GM12878 (cell line): ENCODE data around the gene LRCH2.

Source experiments
- CREM ChIP-seq: IDR thresholded peaks from 2 replicates; pipeline ENCODE4 v1.6.1; 2014; ENCODE audit warnings: antibody characterized with exemption, low read depth
- CTCF ChIP-seq, 3 experiments: IDR thresholded peaks in 2 of 3; conservative IDR thresholded peaks in 1 of 3; 2 replicates each; pipeline ENCODE4 v1.5.1; 2011; ENCODE audit warnings: low read depth in 3 of 3, low read length in 3 of 3, mild to moderate bottlenecking in 3 of 3, control low read depth in 2 of 3, moderate library complexity in 2 of 3, inconsistent platforms in 1 of 3, mixed read lengths in 1 of 3; ENCODE audit not compliant: control insufficient read depth in 2 of 3, insufficient read depth in 1 of 3; ENCODE audit errors: extremely low read depth in 1 of 3
- DPF2 ChIP-seq: fragments of 450-650 bp; IDR thresholded peaks from 2 replicates; pipeline ENCODE4 v1.6.1; 2017; ENCODE audit warnings: mild to moderate bottlenecking
- EP300 ChIP-seq, 2 experiments: fragments of 150-350 bp in 1 of 2; IDR thresholded peaks; 2 replicates each; pipeline ENCODE4 v1.6.1; 2011 to 2012; ENCODE audit warnings: low read depth in 2 of 2, low read length in 2 of 2, borderline replicate concordance in 1 of 2, improper control_type of control experiment in 1 of 2, inconsistent platforms in 1 of 2; ENCODE audit not compliant: control insufficient read depth in 1 of 2
- MEF2B ChIP-seq: fragments of 450-650 bp; IDR thresholded peaks from 2 replicates; pipeline ENCODE4 v1.6.1; 2018; ENCODE audit warnings: mild to moderate bottlenecking, moderate library complexity; ENCODE audit not compliant: partially characterized antibody, poor library complexity, severe bottlenecking
- PRDM15 ChIP-seq: fragments of 450-650 bp; formaldehyde crosslinking; IDR thresholded peaks from 2 replicates; pipeline ENCODE4 v1.4.0; 2020; ENCODE audit warnings: mild to moderate bottlenecking, moderate library complexity
- SREBF2 ChIP-seq: IDR thresholded peaks from 2 replicates; pipeline ENCODE4 v1.6.1; 2012; ENCODE audit warnings: mild to moderate bottlenecking, low read length
- STAT3 ChIP-seq: IDR thresholded peaks from 2 replicates; pipeline ENCODE4 v1.6.1; 2011; ENCODE audit warnings: low read depth, low read length, improper control_type of control experiment
- TAF1 ChIP-seq: IDR thresholded peaks from 2 replicates; pipeline ENCODE4 v1.6.1; 2011; ENCODE audit warnings: mild to moderate bottlenecking, low read depth, low read length, borderline replicate concordance

GRCh38 chrX:115174548-115174947 is 59.3 kb downstream of the LRCH2 start:
- no peak for TF ChIP-seq CREM
- TF ChIP-seq EP300 (IDR thresholded peaks at IDR 0.05; ENCODE audit: borderline replicate concordance in 1 of 2, control insufficient read depth in 1 of 2, low read depth in 2 of 2, low read length in 2 of 2): no peak
- TF ChIP-seq CTCF (IDR thresholded peaks at IDR 0.05 in 2 of 3, conservative IDR thresholded peaks at IDR 0.05 in 1 of 3; ENCODE audit: control insufficient read depth in 2 of 3, extremely low read depth in 1 of 3, insufficient read depth in 1 of 3, low read depth in 3 of 3, low read length in 3 of 3): no peak
- TF ChIP-seq SREBF2: no peak
- no peak for TF ChIP-seq STAT3
- no peak for TF ChIP-seq TAF1
- TF ChIP-seq PRDM15 (CRISPR knock-in tag): no peak
- no peak for TF ChIP-seq DPF2
- no peak for TF ChIP-seq MEF2B
